Skeletal muscle cell (primary cell): Measurements from ENCODE around the gene BTBD3.

ENCODE experiments used
- DNase-seq: peaks from one replicate; pipeline ENCODE4 v3.0.0-alpha.2; 2010; ENCODE audit warnings: low read depth
- H3K4me3 ChIP-seq: 2 replicates; pipeline ENCODE4 v1.5.1; 2011; ENCODE audit warnings: low read depth, mild to moderate bottlenecking, control low read depth, low read length, moderate library complexity

The BTBD3 gene

DNA sequence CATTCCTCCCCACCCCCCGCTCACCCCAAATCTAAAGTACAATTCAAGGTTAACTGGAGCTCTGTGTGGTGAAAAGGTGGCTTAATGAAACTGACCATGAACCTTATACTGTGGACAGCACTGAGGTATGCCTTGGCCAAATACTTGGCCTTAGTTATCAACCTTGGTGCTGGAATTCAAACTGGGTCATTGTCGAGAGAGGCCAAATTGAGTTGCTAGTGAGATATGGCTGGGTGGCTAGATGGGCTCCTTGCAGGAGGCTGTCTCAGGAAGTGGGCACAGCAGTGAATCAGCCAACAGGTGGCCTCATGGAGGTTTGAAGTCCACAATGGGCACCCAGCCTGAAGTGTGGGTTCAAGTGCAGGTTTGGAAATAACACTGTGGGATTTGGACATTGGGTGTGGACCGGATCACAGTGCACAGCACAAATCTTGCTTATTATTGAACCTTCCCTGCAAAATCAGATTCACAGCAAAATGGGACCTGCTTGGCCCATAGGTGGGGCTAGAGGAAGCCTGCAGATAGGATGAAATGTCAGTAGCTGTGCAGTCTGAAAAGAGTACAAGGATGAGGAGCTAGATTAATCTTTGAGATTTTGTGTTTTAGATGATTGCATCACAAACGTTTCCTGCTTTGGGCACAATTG, 5.6 kb upstream of the BTBD3 start:
- no peak for DNase-seq
- H3K4me3 ChIP-seq, result no peak overlapping the region

DNA sequence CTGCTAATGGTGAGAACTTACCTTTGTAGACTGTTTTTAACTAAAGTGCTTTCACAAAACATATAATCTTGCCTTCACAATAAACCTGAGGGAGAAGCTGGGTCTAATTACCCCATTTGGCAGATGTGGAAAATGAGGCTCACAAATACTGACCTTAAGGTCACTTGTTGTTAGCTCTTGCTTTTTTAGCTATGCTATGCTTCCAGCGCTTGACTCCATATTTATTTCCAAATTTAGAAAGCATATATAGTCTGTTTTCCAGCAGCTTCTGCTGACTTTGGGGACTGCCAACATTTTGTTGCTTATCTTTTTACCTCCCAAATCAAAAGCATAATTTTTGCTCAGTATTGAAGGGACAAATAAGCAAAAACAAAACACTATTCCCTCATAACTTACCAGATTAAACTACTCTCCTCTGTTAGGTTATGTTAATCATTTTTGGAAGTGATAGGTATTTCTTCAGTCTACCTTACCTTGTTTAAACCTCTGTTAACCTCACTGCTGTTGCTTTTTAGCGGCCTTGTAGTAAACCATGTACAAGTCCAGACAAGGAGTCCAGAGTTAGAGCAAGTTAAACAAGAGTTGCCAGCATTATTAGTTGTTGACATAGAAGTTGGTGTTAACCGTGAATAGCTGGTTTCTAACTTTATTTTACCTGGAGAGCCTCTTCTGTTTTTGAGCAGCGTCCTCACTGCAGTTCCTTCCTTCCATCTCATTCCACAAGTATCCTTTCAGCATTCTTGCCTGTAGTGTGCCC, 4.9 kb upstream of the BTBD3 start:
- no peak overlapping the region for H3K4me3 ChIP-seq
- DNase-seq, result no peak

DNA sequence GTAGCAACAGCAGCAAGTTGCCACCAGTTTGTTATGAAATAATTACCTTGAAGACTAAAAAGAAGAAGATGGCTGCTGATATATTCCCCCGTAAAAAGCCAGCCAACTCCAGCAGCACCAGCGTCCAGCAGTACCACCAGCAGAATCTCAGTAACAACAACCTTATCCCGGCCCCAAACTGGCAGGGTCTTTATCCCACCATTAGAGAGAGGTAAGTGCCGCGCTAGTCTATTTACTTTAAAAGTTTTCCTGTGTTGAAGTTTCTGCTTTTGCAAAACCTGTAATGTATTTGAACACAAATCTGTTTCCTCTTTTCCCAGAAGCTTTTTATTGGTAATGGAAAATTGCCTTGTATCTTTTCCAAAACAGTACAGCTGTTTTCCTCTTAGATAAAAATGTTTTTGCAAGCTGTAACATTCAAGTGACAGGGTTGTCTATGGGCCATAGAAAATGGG, 725 bp downstream of the BTBD3 start:
- peak overlapping the region; percentile 33 for H3K4me3 ChIP-seq
- no peak for DNase-seq

DNA sequence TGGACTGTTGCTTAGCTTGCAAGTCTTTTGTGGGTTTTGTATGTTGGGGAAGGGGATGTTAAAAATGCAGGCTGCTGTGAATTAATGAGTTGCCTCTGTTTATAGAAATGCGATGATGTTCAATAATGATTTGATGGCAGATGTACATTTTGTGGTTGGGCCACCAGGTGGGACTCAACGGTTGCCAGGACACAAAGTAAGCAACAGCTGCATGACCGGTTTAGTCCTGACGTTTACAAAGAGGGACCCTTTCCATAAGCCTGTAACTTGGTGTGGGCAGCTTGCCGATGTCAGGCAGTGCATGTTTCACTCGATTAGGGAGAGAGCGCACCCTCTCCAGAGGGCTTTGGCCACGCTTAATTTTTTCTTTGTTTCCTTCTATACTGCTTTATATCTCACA, 1.3 kb downstream of the BTBD3 start:
- H3K4me3 ChIP-seq, result peak overlapping the region; percentile 33
- DNase-seq, result peak; percentile 14

DNA sequence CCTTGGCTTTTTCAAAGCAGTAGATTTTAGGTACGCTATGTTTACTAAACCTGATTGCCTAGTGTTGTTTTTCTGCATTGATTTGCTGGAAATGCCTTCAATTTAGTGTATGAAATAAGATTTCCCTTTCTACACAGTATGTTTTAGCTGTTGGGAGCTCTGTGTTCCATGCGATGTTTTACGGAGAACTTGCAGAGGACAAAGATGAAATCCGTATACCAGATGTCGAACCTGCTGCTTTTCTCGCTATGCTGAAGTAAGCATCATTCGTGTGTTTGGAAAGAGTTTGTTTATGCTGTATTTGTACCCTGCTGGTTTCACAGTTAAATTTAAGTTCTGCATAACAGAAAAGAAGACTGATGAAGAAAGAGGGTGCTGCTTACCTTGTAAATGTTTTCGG, 1.9 kb downstream of the BTBD3 start:
- peak overlapping the region; percentile 33 for H3K4me3 ChIP-seq
- no peak for DNase-seq

DNA sequence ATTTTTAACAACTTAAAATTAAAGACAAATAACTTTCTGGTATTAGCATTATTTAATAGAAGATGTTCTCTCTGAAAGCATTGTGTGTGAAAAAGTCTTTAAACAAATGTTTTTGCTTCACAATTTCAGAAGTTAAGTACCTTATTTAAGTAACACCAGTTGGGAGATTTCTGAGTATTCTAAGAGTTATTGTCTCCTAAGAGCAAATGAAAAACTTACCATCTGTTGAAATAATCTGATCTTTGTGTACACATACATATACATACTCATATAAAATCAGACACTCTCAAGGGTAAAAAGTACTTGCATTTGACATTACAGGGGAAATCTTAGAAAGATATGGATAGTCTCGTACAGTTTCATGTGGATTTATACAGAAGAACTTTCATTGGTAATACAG, 2.4 kb downstream of the BTBD3 start:
- no peak overlapping the region for H3K4me3 ChIP-seq
- DNase-seq, result no peak

DNA sequence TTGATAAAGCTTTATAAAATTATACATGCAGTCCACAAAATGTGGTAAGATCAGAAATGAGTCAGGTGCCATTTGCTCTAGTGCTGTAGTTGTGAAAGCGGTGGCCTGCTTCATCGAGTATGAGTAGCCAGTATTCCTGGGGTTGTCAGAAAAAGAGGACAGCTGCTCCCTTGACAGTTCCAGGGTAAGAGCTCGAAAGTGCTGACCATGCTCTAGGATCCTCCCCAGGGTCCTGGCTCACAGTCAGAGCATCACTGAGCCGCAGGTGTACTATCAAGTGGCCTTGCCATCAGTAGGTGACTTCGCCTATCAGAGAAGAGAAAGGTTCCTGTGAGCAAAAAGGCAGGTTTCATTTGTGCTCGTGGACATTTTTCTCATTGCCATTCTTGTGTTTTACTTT, 3.6 kb downstream of the BTBD3 start:
- no peak overlapping the region for H3K4me3 ChIP-seq
- no peak for DNase-seq

DNA sequence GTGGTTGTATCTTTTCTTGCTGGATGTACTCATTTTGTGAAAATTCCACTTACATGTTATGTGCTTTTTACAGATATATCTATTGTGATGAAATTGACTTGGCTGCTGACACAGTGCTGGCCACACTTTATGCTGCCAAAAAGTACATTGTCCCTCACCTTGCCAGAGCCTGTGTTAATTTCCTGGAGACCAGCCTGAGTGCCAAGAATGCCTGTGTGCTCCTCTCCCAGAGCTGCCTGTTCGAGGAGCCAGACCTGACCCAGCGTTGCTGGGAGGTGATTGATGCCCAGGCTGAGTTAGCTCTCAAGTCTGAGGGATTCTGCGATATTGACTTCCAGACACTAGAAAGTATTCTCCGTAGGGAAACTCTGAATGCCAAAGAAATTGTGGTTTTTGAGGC, 4.9 kb downstream of the BTBD3 start:
- DNase-seq, result no peak
- no peak overlapping the region for H3K4me3 ChIP-seq

DNA sequence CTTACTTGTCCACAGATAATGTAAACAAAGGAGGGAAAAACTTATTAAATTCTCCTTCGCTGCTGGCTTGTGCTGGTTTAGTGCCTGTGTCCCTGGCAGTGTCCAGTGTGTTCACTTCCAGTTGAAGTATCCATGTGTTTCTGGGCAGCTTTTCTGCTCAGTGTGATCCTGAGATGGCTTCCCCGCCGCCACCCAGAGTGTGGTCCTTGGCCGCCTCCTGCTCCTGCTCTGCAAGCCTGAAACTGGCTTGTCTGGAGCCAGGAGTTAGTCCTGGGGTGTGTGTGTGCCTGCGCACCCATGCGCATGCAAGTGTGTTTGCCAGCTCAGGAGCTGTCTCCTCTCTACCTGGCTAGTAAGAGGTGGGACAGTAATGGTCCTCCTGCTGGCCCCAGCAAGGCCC, 7.2 kb downstream of the BTBD3 start:
- no peak overlapping the region for H3K4me3 ChIP-seq
- DNase-seq, result no peak

DNA sequence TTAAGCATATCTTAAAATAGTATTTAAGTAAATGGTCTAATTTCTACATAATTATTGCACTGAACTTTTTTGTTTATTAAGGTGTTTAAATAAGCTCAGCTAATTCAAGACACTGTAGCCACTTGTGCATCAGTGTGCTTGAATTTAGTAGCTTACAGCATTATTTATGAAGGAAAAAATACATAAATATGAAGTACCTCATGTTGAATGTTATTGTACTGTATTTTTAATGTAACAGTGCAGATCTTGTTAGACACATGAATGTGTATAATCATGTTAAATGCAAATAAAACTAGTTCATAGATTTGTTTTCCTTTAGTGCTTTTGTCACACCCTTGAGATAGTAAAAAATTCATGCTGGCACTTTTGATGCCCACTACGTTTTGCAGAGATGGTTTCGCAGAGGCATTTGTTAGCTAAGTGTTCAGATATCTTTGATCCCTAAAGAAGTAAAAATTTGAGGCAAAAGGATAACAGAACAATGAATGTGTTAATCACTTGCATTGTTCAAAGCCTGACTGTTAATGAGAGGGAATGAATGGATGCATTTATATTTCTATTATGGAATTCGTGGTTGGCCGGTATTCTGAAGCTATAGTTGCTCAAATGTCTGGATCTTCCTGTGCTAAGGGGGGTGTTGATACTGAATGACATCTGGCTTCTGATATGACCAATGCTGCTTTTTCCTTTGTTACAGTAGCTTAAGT, 8.8 kb downstream of the BTBD3 start:
- H3K4me3 ChIP-seq, result no peak overlapping the region
- DNase-seq, result no peak

DNA sequence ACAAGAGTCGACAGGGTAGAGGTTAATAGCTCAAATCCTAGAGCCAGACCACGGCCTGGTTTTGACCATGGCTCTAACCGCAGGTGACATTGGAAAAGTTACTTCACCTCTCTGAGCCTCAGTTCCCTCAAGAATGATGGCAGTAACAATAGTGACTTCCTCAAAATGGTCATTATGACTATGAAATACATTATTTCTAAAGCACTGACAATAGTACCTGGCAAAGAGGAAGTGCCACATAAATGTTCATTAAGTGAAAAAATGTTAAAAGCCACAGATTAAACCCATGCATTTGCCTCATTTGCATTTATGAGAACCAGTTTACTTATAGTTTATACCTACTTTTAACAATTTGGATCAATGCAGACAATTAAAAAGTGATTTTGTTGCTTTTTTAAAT, 12.3 kb downstream of the BTBD3 start:
- H3K4me3 ChIP-seq, result no peak overlapping the region
- no peak for DNase-seq

DNA sequence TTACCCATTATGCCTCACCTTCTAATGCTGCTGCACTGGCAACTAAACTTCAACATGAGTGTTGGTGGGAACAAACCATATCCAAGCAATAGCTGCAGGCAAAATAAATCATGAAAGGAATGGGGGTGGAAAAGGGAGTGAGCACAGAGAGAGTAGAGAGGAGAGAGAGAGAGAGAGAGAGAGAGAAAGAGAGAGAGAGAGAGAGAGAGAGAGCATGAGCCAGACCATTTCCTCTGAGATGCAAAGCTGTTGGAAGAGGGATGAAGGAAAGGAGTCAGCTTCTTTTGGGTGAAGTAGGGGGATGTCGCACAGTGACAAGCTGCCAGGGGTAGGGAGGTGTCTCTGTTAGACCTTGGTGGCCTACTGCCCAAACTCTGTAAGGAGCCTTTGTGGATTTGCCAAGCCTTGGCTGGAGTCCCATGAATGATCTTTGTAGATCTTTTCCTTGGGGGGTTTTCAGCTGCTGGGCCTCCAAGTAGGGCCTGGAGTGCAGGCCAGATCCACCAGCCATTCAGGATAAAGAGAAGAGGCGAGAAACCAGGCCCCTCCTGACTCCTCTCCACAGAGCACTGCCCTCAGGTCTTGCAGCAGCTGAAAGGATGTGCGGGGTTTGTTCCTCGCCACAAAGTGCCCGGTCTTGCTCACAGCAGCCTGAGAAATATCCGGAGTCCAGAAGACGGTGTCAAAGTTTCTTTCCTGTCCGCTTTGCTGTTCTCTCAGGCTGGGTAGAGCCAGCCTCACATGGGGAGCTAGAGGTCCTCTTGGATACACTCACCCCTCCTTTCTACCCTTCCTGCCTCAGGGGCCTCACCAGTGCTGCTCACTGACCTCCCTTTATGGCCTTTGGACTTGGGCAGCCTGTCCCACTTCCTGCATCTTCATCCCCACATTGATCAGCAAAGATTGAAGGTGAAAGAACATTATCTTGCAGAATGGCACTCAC, 17.8 kb downstream of the BTBD3 start:
- no peak overlapping the region for H3K4me3 ChIP-seq
- no peak for DNase-seq

DNA sequence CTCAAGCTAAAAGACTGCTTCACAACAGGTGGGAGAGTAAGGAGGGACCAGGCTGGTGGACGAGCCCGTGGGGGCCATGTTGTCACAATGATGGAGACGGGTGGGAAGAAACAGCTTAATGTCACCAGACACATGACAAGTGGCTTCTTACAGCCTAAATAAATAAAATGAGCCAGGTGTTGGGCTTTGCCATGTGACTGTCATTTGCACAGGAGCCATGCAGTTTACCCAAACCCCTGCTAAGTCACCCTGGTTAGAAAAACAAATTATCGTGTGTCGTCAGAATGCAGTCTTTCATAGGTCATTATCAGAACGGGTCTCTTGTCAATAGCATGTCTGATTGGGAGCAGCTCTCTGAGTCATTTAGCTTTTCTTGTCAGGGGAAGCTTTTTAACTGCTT, 18.5 kb downstream of the BTBD3 start:
- no peak for DNase-seq
- no peak overlapping the region for H3K4me3 ChIP-seq

DNA sequence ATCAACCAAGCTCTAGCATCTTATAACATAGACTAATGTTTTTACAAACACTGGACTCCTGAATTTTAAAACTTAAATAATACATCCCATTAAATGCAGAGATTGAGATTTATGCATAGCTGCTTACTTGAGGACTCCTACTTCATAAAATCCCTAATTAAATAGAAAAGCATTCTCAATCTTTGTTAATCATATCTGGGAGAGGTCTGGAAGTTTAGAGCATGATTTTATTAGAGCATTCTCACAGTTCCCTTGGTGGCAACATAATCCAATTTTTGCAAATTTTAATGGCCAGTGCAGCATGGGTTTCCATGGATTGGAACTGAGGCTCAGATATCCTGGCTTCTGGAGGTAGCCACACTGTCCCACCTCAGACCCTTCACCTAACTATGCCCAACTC, 19.5 kb downstream of the BTBD3 start:
- DNase-seq, result no peak
- no peak overlapping the region for H3K4me3 ChIP-seq

DNA sequence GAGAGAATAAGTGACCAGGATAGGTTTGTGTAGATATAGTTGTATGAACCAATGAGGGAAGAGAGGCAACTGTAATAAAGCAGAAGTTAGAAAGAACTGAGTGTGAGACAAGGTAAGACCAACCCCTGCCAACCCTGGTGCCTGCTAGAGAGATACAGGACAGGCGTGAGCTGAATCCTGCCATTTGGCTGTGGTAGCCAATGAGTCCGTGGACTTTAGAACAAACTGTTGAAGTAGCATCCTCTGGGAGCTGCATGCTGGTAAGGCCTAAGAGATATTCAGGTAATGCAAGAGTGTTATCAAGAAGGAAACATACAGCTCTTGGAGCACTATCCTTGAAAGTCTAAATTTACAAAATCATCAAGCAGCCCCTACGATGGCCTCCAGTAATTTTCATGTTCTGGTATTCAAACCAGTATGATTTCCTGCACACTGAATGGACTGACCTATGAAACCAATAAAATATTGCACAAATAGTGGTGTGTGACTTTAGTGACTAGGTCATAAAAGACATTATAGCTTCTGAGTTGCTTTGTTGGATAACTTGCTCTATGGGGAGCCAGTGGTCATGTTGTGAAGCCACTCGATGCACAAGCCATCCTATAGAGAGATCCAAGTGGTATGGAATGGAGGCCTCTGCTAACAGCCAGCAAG, 24.0 kb downstream of the BTBD3 start:
- no peak for DNase-seq
- H3K4me3 ChIP-seq, result no peak overlapping the region

DNA sequence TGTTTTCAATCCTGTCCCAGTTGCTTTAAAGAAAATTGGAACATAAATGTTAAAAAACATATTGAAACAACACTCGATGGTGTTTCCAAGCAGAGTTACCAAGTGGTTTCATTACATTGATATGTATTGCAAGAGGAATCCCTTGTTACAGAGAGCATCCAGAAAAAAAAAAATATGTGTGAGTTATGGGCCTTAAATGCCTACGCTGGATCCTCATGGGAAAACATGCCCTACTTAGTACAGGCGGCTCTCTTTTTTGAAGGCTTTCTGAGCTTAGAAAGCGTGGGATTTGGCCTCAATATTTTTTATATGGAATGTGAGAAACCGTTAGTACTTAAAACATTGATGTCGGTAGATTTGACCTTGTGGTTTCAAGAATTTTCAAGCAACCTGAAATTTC, 26.1 kb downstream of the BTBD3 start:
- no peak for DNase-seq
- H3K4me3 ChIP-seq, result no peak overlapping the region

DNA sequence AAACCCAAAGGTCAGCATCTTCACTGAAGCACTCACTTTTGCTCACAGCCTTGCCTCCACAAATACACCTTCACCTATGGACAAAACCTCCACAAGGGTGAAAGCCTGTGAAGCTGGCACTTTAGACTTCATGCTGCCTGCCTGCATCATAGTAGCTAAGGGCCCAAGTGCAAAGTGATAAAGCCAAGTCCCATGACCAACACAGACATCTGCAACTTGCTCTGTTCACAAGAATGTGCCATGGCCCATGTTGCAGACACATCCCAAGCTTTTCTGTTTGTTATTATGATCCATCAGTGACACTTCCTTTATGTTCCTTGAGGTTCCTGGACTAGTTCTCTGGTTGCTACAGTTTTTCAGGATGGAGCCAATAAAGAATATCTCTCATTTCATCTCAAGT, 31.1 kb downstream of the BTBD3 start:
- no peak for DNase-seq
- no peak overlapping the region for H3K4me3 ChIP-seq

DNA sequence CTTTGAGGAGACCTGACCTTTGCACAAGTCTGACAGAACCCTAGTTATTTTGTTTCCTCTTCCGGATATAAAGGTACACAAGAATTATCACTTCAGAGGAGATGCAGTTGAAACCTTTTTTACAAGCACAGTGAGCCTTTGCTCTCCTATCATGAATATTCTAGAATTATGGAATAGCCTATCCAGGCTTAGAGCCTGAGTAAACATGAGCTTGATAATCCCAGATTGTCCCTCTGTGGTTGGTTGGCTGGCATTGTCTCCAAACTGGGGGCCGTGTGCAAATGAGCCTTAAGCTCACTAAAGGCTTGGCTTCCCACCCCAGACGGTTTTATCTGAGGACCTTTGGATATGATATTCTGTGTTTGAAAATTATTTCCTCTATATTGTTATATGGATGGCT, 32.0 kb downstream of the BTBD3 start:
- no peak overlapping the region for H3K4me3 ChIP-seq
- DNase-seq, result no peak

DNA sequence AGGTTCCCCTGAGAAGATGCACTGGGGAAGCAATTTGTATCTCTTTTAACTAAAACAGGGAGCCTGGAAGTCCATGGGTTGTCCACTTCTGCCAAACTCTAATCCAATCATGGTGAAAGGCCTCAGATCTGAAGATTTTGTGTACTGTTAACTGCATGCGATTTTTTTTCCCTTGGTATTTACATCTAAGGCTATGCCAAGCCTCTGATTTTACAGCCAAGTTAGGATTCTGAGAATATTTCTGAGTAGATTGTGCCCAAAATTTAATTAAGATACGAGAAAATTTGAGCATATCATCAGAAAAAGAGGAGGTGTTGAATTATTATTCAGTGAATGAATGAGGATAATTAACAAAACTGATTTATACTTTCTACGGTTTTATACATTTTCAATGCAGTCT, 34.0 kb downstream of the BTBD3 start:
- DNase-seq, result no peak
- no peak overlapping the region for H3K4me3 ChIP-seq
